DOHH2 (cell line): ENCODE data around the gene DCAF15.

ENCODE experiments used
- EZH2phosphoT487 ChIP-seq: fragments of 200-600 bp; sonication (generic); IDR thresholded peaks from 2 replicates; pipeline ENCODE4 v1.6.1; 2017; ENCODE audit warnings: borderline replicate concordance, mild to moderate bottlenecking, antibody characterized with exemption, low read length, moderate library complexity, mixed read lengths
- TF ChIP-seq, protein P1 (sequence below): fragments of 200-600 bp; sonication (generic); IDR thresholded peaks from one replicate; pipeline ENCODE4 v1.5.1; 2014; ENCODE audit warnings: antibody characterized with exemption, mild to moderate bottlenecking, low read depth, low read length; ENCODE audit not compliant: poor library complexity, severe bottlenecking

DNA sequence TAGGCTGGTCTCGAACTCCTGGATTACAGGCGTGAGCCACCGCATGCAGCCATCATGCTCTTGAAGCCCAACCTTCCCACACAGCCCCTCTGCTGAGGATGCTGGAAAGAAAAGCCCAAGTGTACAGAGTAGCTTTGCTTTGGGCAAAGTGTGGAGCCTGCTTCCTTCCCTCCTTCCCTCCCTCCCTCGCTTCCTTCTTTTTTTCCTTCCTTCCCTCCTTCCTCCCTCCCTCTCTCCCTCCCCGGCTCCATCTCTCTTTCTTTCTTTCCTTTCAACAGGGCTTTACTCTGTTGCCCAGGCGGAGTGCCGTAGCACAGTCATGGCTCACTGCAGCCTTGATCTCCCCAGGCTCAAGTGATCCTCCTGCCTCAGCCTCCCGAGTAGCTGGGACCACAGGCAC, 43.6 kb upstream of the DCAF15 start:
- TF ChIP-seq, protein P1, sequence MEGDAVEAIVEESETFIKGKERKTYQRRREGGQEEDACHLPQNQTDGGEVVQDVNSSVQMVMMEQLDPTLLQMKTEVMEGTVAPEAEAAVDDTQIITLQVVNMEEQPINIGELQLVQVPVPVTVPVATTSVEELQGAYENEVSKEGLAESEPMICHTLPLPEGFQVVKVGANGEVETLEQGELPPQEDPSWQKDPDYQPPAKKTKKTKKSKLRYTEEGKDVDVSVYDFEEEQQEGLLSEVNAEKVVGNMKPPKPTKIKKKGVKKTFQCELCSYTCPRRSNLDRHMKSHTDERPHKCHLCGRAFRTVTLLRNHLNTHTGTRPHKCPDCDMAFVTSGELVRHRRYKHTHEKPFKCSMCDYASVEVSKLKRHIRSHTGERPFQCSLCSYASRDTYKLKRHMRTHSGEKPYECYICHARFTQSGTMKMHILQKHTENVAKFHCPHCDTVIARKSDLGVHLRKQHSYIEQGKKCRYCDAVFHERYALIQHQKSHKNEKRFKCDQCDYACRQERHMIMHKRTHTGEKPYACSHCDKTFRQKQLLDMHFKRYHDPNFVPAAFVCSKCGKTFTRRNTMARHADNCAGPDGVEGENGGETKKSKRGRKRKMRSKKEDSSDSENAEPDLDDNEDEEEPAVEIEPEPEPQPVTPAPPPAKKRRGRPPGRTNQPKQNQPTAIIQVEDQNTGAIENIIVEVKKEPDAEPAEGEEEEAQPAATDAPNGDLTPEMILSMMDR = no peak
- no peak for TF ChIP-seq EZH2phosphoT487
